HG03378 (cell line): ENCODE measurements around the gene IPO5.
A peak's percentile ranks its signal among the peaks of the same experiment; 100 is the strongest.
"Not testable (repeated sequence)": the region's sequence is repeated elsewhere in the genome, so short reads cannot be mapped to it uniquely, and the experiment has no call there.

Experiments used
- ATAC-seq: cut with Tn5 transposase; IDR thresholded peaks from one replicate; pipeline ENCODE4 v1.9.1; 2021; ENCODE audit warnings: mild to moderate bottlenecking, moderate library complexity; ENCODE audit not compliant: unreplicated experiment

IPO5 gene

GRCh38 chr13:97948041-97948440 is 5.4 kb upstream of the IPO5 start:
- no peak for ATAC-seq

DNA sequence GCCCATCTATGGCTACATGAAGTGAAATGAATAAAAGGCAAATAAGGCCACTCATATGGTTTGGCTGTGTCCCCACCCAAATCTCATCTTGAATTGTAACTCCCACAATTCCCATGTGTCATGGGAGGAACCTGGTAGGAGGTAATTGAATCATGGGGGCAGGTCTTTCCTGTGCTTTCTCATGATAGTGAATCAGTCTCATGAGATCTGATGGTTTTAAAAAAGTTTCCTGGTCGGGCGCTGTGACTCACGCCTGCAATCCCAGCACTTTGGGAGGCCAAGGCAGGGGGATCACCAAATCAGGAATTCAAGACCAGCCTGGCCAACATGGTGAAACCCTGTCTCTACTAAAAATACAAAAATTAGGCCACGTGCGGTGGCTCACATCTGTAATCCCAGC is 4.2 kb upstream of the IPO5 start:
- not testable (repeated sequence) for ATAC-seq

DNA sequence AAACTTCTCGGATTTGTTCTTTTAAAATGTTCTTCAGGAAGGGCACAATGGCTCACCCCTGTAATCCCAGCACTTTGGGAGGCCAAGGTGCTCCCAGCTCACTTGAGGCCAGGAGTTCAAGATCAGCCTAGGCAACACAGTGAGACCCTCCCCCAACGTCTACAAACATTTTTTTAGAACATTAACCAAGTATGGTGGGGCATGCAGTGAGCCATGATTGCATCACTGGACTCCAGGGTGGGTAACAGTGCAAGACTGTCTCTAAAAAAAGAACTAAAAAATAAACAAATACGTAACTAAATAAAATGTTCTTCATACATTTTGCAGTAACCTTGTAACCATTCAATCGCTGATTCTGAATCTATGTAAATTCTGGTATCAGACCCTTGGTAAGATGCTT is 2.1 kb upstream of the IPO5 start:
- ATAC-seq = no peak

DNA sequence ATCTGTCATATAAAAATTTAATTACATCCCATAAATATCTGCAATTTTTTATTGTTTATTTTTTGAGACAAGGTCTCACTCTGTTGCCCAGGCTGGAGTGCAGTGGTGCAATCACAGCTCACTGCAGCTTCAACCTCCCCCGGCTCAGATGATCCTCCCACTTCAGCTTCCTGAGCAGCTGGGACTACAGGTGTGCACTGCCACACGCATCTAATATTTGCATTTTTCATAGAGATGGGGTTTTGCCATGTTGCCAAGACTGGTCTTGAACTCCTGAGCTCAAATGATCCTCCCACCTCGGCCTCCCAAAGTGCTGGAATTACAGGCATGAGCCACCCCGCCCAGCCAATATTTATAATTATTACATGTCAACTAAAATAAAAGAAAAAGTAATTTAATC is 644 bp upstream of the IPO5 start:
- ATAC-seq = peak; percentile 58

DNA sequence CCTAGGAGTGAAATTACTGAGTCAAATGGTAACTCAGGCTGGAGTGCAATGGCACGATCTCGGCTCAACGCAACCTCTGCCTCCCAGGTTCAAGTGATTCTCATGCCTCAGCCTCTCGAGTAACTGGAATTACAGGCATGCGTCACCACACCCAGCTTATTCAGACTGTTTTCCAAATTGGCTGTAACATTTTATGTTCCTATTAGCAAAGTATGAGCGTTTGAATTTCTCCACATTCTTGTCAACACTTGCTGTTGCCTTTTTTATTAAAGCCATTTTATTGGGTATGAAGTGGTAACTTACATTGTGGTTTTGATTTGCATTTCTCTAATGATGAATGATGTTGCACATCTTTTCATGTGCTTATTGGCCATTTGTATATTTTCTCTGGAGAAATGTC is 7.9 kb downstream of the IPO5 start:
- ATAC-seq = no peak

- ATAC-seq = no peak
Observed at GRCh38 chr13:97962887-97963286, 9.4 kb downstream of the IPO5 start.

DNA sequence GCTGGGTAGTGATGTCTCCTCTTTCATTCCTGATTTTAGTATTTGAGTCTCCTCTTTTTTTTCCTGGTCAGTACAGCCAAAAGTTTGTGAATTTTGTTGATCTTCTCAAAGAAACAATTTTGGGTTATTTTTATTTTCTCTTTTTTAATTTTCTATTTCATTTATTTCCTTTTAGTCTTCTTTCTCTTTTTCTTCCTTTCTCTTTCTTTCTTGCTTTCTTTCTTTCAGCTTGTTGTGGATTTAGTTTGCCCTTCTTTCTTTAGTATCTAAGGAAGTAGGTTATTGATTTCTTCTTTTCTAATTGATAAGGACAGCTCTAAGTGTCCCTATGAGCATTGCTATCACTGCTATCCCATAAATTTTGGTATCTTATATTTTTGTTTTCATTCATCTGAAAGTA is 13.8 kb downstream of the IPO5 start:
- ATAC-seq = no peak

- no peak for ATAC-seq
Observed at GRCh38 chr13:97967948-97968347, 14.5 kb downstream of the IPO5 start.

- no peak for ATAC-seq
Observed at GRCh38 chr13:97971519-97971918, 18.0 kb downstream of the IPO5 start.

DNA sequence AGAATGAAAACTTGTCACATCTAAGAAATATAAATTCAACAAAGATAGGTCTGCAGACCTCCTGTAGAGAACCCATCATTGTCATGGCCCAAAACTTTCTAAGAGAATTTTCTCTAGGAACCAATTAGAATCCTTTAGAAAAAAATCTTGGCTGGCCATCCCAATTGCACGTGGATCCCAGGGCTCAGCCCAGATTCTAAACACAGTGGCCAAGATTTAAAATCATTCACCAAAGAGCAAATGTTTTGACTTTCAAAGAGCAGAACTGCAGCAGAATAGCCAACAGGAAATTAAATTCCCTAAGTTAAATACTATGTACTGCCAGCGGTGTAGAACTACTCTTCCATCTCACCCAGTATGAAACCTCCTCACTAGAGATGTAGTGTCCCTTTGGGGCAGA is 21.3 kb downstream of the IPO5 start:
- ATAC-seq = no peak

GRCh38 chr13:97975280-97975847 is 21.9 kb downstream of the IPO5 start:
- ATAC-seq = peak; percentile 18

DNA sequence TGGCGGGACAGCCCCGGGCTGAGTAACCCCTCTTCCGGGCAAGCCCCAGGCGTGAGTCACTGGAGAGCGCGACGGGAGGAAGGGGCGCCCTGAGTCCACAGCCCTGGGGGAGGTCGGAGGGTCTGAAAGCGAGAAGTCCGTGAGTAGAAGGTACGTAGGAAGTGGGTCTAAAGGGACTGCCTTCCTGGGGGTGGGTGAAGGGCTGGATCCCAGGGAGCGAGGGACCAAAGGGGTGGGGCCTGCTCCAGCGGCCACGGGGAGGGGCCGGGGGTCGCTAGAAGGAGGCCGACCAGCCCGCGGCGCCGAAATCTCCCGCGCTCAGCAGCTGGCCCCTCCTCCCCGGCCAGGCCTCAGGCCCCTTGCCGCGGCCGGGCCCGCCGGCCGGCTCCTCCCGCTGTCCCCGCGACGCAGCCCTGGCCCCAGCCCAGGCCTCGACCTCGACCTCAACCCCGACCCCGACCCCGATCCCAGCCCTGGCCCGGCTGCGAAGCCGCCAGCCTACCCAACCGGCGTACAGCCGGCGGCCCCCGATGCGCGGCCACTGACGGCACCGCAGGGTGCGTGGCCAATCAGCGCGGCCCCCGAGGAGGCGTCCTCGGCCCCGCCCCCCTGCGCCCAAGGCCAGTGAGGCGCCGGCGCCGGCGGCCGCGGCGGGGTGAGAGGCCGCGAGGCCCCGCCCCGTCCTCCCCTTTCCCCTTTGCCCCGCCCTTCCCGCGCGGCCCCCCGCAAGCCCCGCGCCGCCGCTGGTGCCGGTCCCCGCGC is 22.6 kb downstream of the IPO5 start:
- peak; percentile 65 for ATAC-seq

DNA sequence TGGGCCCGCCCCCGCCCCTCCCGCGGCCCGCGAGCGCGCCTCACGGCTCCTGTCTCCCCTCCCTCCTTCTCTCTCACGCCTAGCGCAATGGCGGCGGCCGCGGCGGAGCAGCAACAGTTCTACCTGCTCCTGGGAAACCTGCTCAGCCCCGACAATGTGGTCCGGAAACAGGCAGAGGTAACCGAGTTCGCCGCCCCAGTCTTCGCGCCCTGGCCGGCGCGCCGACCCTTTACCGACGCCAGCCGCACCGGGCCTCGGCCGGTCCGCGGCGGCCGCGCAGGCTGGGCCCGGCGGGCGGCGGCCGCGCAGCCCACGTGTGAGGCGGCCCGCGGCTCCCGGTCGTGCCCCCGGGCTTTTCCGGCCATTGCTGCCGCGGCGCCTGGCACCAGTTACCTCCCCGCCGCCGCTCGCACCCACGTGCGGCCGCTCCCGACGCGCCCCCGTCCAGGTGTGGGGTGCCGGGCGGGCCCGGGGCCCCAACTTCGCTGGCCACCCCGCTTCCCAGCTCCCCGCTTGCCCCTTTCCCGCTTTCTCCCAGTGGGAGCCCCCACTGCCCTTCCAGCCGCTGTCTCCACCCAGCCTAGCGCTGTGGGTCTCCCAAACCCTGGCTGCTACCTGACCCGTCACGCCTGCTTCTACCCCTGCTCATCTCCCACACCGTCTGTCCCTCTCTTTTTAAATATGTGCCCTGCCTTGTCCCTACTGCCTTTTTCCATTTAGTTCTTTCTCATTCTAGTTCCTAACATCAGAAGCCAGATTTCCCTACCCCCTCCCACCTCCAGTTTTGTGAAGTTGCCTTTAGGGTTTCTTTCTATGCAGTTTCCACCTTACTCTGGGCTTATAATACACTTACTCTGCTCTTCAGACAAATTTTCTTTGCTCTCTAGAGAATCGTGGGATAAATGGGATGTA is 23.4 kb downstream of the IPO5 start:
- peak; percentile 43 for ATAC-seq

DNA sequence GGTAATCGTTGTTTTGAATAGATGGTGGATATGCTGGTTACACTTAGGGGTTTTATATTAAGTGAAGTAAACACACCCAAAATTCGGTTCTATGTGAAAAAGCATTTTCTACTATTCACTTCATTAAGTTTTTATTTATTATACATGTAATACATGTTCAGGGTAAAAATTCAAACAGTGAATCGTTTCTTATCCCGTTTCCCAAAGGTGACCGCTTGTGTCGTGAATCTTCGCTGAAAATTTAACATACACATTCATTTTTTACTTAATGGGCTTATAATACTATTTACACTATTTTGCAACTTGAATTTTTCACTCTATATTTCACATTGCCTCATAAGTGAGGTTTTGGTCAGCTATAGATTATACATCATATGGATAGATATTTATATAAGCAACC is 24.5 kb downstream of the IPO5 start:
- no peak for ATAC-seq

DNA sequence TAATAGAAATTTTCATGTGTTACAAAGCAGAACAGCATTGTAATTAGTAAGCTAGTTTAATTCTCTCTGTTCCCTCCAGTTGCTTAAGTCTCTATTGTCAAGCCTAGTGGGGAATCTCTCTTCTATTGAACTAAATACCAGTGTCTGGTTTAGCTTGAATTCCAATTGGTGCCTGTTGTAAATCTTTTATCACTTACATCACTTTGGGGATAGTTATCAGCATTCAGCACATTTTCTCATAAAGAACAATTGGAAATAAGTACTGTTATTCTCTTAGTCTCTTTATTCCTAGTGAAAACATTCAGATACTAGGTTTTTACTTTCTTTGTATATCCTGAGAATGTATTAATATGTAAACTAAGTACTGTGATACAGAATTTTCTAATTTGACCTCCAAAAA is 25.2 kb downstream of the IPO5 start:
- ATAC-seq = no peak

DNA sequence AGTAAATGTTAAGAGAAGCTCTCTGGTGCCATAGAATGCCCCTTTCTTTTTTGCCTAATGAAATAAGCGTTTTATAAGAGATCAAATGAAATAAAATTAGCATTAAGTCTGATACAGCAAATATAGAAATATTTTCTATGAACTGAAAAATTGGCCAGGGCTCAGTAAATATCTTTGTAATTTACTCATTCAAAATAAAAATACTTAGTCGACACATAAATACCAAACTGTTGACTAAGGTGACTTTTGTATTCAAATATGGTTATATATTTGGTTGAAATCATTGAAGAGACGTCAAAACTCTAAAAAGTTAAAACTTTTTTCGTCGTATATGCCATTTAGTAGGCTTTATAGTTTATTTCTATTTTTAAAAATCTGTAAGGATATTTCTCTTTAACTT is 25.6 kb downstream of the IPO5 start:
- ATAC-seq = no peak

DNA sequence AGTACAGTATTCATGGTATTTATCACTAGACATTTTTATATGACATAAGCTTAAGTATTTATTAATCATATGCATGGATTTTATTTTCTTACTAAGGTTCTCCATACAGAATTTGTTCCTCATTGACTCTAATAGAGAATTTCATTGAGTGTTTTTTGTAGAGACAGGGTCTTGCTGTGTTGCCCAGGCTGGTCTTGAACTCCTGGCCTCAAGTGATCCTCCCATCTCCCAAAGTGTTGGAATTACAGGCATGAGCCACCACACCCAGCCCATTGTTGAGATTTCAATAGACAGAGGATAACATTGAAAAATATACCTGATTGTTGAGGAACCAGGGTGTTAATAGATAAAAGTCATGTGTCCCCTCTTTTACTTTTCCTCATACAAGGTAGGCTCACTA is 26.1 kb downstream of the IPO5 start:
- no peak for ATAC-seq

DNA sequence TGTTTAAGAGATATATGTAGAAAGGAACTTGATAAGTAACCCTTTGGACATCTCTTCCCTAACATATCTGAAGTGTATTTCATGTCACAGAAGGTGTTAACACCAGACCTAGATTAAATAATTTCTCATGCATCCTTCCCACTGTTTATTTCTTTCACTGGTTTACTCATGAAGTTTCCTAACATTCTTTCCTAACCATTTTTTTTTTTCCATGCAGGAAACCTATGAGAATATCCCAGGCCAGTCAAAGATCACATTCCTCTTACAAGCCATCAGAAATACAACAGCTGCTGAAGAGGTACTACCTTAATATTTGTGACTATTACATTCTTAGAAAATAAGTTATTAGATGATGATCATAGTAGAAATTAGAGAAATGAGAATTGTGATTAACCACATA is 28.8 kb downstream of the IPO5 start:
- no peak for ATAC-seq

DNA sequence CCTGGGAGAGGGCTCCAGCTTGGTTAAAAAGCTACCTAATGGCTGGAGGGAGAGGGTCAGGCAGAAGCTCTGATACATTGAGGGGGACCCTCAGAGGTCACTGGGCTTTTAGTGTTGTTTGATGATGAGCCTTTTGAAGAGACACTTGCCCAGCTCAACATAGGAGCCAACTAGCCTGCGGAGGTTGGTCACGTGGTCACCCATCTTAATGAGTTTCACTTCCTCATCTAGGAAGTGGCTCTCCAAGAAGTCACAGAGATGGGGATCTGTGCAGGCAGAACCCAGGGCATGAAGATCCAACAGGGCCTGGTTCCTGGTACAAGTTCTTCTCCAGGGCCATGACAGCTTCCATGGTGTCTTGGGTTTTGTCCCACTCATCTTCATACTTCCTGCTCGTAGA is 33.4 kb downstream of the IPO5 start:
- ATAC-seq = peak; percentile 96

DNA sequence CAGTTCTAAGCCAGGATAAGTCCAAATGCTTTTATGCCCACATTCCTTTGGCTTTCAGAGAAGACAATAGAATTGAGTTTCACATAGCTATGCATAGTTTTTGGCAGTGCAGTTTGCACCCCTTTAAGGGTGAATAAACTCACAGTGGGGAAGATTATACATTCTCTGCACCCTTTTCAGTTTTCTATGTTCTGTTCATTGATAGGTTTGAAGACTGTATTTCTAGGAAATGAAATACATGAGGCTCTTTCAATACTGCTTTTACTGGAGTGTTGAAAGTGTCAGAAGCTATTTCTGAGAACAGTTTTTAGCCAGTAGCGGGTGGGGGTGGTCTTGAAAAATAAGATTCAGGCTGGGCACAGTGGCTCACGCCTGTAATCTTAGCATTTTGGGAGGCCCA is 46.2 kb downstream of the IPO5 start:
- no peak for ATAC-seq

GRCh38 chr13:98004107-98004506 is 50.6 kb downstream of the IPO5 start:
- ATAC-seq = no peak

GRCh38 chr13:98004997-98005396 is 51.5 kb downstream of the IPO5 start:
- ATAC-seq = not testable (repeated sequence)
